Stimulated activated naive CD4-positive, alpha-beta T cell treated with Interleukin-2 at 50 U/mL for 16 hours (primary cell): ENCODE measurements around the gene NUCKS1.
A peak's percentile ranks its signal among the peaks of the same experiment; 100 is the strongest.
"Not testable (repeated sequence)": the region's sequence is repeated elsewhere in the genome, so short reads cannot be mapped to it uniquely, and the experiment has no call there.

Source experiments
- DNase-seq: peaks from one replicate; lab custom pipeline; 2025; lab: John Stamatoyannopoulos, UW

The NUCKS1 gene

DNA sequence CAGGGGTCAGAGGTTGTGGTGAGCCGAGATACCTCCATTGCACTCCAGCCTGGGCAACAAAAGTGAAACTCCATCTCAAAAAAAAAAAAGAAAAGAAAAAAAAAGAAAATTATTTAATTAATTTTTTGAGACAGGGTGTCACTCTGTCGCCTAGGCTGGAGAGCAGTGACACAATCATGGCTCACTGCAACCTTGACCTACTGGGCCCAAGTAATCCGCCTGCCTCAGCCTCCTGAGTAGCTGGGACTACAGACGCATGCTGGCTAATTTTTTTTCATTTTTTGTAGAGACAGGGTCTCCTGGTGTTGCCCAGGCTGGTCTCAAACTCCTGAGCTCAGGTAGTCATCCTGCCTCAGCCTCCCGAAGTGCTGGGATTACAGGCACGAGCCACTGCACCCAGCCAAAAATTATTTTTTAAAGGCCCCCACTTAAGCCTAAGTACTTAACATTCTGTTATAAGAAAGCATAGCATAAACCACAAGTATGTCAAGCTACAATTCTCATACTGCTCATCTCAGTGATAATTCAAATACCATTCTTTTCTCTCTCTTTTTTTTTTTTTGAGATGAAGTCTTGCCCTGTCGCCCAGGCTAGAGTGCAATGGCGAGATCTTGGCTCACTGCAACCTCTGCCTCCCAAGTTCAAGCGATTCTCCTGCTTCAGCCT, 19.9 kb downstream of the NUCKS1 start:
- DNase-seq, result no peak

GRCh38 chr1:205726619-205727125, 23.3 kb downstream of the NUCKS1 start:
- DNase-seq, result no peak

GRCh38 chr1:205725514-205725913, 24.5 kb downstream of the NUCKS1 start:
- no peak for DNase-seq

DNA sequence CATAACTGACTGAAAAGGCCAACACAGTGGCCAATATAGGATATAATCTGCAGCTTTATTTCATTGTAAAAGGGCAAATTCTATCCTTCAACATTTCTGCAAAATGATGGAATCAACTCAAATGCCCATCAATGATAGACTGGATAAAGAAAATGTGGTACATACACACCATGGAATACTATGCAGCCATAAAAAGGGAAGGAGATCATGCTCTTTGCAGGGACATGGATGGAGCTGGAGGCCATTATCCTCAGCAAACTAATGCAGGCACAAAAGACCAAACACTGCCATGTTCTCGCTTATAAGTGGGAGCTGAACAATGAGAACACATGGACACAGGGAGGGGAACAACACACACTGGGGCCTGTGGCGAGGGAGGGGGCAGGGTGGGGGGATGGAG, 29.2 kb downstream of the NUCKS1 start:
- not testable (repeated sequence) for DNase-seq

GRCh38 chr1:205719762-205720161, 30.2 kb downstream of the NUCKS1 start:
- no peak for DNase-seq

- no peak for DNase-seq
Observed at GRCh38 chr1:205719015-205719414, 31.0 kb downstream of the NUCKS1 start.

DNA sequence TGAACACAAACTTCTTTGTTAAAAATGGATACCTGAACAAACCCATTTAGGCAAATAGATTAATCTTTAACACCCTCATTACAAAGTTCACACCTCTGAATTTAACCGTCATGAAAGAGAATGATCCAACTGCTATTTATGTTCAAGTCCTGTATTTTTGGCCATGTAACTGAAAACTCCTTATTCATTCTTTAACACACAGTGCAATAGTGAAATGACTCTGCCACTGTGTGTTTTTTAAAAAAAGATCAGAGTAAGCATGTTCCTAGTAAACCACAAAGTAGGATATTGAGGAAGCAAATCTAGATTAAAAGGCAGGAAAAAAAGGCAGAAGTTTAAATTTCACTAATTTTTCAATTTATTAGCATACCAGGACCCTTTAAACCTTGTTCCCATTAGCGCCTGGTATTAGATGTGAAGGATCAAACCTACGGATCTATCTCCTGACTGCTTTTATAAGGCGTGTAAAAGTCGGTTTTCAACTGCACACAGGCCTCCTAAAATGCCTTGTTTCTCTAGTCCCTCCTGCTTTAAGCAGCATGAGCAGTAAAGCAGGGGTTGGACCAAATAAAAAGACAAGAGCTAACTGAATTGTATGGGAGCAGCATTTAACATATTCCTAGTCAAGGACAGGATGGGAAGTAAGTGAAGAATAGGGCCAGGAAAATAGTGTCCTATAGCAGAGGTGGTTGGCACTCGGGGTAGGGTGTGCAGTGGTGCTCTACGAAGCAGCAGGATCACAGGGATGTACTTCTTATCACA, 33.4 kb downstream of the NUCKS1 start:
- no peak for DNase-seq

DNA sequence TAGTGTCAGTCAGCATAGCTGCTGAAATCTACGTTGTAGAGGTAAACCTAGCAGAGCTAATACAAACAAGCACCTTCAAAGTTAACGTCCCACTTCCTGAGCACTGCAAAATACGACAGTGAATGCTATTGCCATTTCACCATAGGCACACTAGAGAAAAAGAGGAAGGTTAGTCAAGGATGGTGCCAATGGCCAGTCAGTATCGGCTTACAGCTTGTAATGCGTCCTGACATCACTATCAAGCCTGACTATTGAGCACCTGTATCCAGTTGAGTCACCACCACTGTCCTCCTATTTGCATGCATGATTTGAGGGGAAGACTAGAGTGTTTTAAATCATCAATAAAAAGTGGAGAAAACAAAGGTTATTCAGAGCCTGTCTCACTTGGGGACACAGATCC, 34.4 kb downstream of the NUCKS1 start:
- no peak for DNase-seq

DNA sequence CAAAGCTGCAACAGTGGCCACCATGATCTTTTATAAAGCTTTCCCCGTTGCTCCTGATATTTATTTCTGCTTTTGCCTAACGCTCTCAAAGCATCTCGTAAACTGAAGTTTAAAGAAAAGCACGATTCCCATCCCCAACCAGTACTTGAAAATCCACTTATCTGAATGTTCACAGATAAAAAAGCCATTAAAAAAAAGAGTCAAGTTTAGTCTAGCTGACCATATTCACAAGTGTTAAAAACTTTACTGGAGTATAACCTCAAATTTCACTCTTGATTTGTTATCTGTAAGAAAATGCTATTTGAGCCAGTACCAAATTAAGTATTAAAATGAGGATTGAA, 35.1 kb downstream of the NUCKS1 start:
- DNase-seq, result no peak

DNA sequence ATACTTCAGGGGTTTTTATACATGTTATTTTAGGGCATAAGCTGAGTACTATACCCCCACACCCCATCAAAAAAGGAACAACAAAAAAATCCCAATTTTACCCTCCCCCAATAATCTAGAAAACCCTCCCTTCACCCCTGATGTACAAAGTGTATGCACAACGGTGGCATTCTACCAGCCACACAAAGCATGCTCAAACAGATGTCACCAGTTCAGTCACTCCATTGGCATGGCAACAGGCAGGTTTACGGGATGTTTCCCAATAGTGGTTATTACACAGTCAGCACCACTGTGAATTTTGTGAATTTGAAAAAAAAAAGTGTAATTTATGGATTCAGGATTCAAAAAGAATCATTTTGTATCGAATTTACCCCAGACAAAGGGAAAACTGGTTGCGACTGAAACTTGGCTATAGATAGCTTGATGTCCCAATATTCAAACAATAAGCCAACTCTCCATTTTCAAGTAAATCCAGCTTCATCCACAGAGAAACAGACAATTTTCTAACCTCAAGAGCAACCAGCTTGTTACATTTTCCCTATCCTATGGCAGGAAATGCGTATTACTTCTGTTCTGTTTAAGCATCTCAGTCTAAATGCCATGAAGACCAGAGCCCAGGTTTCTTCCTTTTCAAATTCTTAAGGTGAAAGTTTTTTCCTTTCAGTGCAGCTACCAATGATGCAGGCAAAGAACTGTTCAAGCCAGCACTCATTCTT, 35.6 kb downstream of the NUCKS1 start:
- DNase-seq, result no peak

- DNase-seq, result peak; percentile 35
Observed at GRCh38 chr1:205711105-205712048, 38.6 kb downstream of the NUCKS1 start.

- DNase-seq, result no peak
Observed at GRCh38 chr1:205710201-205711062, 39.5 kb downstream of the NUCKS1 start.

DNA sequence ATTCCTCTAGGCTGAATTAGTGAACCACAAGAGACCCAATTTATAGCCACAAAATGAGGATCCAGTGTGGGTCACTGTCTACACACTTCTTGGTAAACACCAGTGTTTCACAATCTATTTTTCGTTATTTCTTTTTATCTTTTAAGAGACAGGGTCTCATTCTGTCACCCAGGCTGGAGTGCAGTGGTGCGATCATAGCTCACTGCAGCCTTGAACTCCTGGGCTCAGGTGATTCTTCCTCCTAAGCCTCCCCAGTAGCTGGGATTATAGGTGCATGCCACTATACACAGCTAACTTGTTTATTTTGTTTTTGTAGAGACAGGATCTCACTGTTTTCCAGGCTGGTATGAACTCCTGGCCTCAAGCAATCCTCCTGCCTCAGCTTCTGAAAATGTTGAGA, 40.3 kb downstream of the NUCKS1 start:
- DNase-seq, result no peak

GRCh38 chr1:205709059-205709398, 41.0 kb downstream of the NUCKS1 start:
- DNase-seq, result no peak

DNA sequence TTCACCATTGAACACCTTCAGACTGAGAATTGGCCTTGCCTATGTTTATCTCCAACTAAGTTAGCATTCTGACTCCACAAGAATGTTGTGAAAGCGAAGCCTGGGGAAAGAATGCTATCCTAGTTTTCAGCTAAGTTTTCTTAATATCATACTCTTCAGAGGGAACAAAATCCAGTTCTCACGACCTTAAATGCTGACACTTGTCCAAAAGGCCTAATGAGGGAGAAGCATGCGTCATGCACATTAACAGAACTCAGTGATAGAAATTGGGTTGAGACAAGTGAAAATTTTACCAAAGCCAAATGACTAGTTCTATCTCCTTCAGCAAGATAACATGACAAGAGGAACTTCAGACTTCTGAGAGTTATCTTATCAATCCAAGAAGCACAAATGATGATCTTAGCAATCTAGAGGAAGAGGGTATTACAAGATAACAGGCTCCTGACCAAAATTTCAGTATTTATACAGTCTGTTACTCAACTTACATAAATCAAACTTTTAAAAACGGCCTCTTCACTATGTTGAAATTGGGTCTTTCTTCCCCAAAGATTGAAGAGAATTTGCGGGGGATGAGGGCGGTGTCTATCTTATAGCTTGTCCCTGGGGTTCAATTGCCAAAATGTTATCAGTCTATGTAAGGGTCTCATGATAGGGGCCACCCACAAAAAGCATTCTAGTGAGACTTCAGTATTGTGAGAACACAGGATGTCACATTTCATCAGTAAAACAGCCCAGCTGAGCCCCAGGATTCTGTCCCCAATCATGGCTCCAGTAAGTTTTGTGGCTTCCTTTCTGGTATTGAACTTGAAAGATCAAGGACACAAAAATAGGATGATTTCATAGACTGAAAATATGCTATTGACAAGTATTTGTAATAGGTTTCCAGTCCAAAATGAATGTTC, 43.1 kb downstream of the NUCKS1 start:
- no peak for DNase-seq

GRCh38 chr1:205704903-205705302, 45.1 kb downstream of the NUCKS1 start:
- no peak for DNase-seq

DNA sequence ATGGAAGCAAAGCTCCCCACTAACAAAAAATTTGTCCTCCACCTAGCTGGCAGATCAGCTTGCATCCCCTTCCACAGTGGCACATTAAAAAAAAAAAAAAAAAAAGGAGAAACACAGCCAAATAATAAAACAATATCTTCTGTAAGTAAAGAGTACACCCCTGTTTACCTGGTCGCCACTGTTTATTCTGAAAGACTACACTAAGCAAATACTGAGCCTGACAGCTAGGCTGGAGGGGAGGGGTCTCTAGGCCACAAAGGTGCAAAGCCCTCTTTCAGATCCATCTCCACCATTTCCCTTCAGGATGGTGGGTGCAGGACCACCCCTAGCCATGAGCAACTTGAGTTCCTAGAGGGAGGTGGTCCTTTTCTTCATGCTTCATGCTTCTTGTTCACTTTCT, 46.9 kb downstream of the NUCKS1 start:
- DNase-seq, result no peak

DNA sequence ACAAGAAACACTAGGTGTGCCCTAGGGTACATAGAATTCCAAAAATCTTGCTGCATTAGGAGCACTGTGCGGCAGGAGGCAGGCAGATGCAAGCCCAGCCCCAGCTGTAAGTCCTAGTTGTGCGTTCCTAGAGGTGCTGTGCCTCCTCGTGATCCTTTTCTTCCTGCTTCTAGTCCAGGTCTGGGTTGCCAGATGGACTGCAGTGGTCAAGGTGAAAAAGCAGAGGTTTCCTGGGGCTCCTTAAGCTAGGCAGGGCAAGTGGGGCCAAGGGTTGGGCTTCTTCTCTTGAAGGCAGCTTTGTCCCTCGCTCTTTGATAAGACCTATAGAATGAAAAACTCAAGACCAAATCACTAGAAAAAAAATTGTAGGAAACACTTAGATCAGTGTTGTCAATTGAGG, 48.1 kb downstream of the NUCKS1 start:
- no peak for DNase-seq

DNA sequence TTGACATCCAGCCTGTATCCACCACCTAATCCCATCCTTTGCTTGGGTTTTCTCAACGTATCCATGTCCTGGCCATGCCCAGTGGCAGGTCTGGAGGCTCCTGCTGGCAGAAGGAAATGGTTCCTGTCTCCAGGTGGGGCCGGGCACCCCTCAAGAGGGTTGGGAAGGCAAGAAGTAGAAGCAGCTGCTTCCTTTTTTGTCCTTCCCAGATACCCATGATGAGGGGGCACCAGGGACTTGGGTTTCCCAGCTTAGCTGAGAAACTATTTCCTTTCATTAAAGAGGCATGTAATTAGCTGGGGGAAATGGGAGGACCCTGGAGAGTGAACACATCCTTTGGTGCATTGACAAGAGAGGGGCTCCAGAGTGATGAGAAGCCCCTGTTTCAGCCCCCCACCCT, 48.6 kb downstream of the NUCKS1 start:
- no peak for DNase-seq

DNA sequence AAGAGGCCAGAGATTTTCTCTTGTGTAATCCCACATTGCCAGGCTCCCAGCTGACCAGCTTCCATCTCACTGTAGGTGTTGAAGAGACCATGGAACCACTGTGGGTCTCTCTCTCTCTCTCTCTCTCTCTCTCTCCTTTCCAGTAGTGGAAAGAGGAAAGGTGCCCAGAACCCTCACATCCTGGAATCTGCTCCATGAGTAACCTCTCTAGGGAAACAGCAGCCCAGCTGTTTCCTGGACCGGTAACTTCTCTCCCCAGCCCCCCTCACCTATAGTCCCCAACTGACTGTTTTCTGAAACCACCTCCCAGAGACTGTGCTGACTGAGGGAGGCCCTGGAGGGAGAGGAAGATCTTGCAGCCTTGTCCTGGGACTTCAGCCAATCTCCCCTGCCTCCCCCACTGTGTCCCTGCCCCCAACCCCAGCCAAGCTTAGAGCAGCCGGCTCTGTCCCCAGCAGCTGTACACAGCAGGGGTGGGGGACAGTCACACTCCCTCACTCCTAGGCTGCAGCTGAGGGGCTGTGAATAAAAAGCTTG, 49.0 kb downstream of the NUCKS1 start:
- DNase-seq, result no peak
